ENCODE measurements around the gene EEF2. TPM values are rescaled to one million over a fixed set of nuclear protein-coding genes. Genes with fewer than 3 reads are reported as not detected.

EEF2 gene
- total RNA-seq, 1 donor from 2014 or later = 2,663 TPM

- H3K27me3 Mint-ChIP-seq (ENCODE audit: low read depth) = peaks cover 23% of the 10 kb centered on the region
- no peak overlapping the region for H3K27ac Mint-ChIP-seq (ENCODE audit: unreplicated experiment)
- H3K36me3 Mint-ChIP-seq (ENCODE audit: low read depth) = no peaks in the 10 kb centered on the region
- peaks cover 25% of the 10 kb centered on the region for H3K4me1 Mint-ChIP-seq
- DNase-seq (ENCODE audit: low read depth, low spot score) = no peak
- H3K4me3 Mint-ChIP-seq = peak overlapping the region; percentile 64
- no peak for TF ChIP-seq CTCF (conservative IDR thresholded peaks at IDR 0.05)
- H3K9me3 Mint-ChIP-seq = no peaks in the 10 kb centered on the region
These were observed 5.5 kb upstream of the EEF2 start for GRCh38 chr19:3990815-3991117.

GRCh38 chr19:3987619-3988371, 2.5 kb upstream of the EEF2 start:
- Mint-ChIP-seq H3K36me3 (ENCODE audit: low read depth) (peaks cover 21% of the 10 kb centered on the region), H3K27ac (ENCODE audit: unreplicated experiment) (no peak overlapping the region), H3K4me1 (peaks cover 52% of the 10 kb centered on the region), H3K9me3 (no peaks in the 10 kb centered on the region), H3K4me3 (peak overlapping the region; percentile 80), H3K27me3 (ENCODE audit: low read depth) (peaks cover 39% of the 10 kb centered on the region)
- TF ChIP-seq CTCF (conservative IDR thresholded peaks at IDR 0.05) = peak; percentile 89
- DNase-seq (ENCODE audit: low read depth, low spot score) = peak; percentile 88

GRCh38 chr19:3986260-3987041, 1.2 kb upstream of the EEF2 start:
- H3K27me3 Mint-ChIP-seq (ENCODE audit: low read depth) = peaks cover 39% of the 10 kb centered on the region
- H3K4me3 Mint-ChIP-seq = peak overlapping the region; percentile 99
- H3K9me3 Mint-ChIP-seq = no peaks in the 10 kb centered on the region
- TF ChIP-seq CTCF (conservative IDR thresholded peaks at IDR 0.05) = peak; percentile 68
- H3K36me3 Mint-ChIP-seq (ENCODE audit: low read depth) = peaks cover 22% of the 10 kb centered on the region
- DNase-seq (ENCODE audit: low read depth, low spot score) = no peak
- no peak overlapping the region for H3K27ac Mint-ChIP-seq (ENCODE audit: unreplicated experiment)
- peaks cover 55% of the 10 kb centered on the region for H3K4me1 Mint-ChIP-seq

GRCh38 chr19:3985643-3986259, 488 bp upstream of the EEF2 start:
- H3K4me1 Mint-ChIP-seq = peaks cover 53% of the 10 kb centered on the region
- DNase-seq (ENCODE audit: low read depth, low spot score) = no peak
- no peaks in the 10 kb centered on the region for H3K9me3 Mint-ChIP-seq
- peaks cover 39% of the 10 kb centered on the region for H3K27me3 Mint-ChIP-seq (ENCODE audit: low read depth)
- no peak for TF ChIP-seq CTCF (conservative IDR thresholded peaks at IDR 0.05)
- no peak overlapping the region for H3K27ac Mint-ChIP-seq (ENCODE audit: unreplicated experiment)
- H3K4me3 Mint-ChIP-seq = peak overlapping the region; percentile 99
- H3K36me3 Mint-ChIP-seq (ENCODE audit: low read depth) = peaks cover 24% of the 10 kb centered on the region

GRCh38 chr19:3984584-3984907, 717 bp downstream of the EEF2 start:
- Mint-ChIP-seq H3K27ac (ENCODE audit: unreplicated experiment) (peak overlapping the region; percentile 99), H3K4me1 (peaks cover 46% of the 10 kb centered on the region), H3K4me3 (peak overlapping the region; percentile 99), H3K27me3 (ENCODE audit: low read depth) (peaks cover 37% of the 10 kb centered on the region), H3K9me3 (no peaks in the 10 kb centered on the region), H3K36me3 (ENCODE audit: low read depth) (peaks cover 25% of the 10 kb centered on the region)
- no peak for DNase-seq (ENCODE audit: low read depth, low spot score)
- TF ChIP-seq CTCF (conservative IDR thresholded peaks at IDR 0.05) = no peak
